GM12878 (cell line): ENCODE data around the gene RNLS. TPM values are rescaled to one million over a fixed set of nuclear protein-coding genes. Genes with fewer than 3 reads are reported as not detected.

Experiments
- ATAC-seq: fragments of 200-7000 bp; cut with Tn5 transposase; 3 replicates; pipeline ENCODE4 v1.9.1; 2020; ENCODE audit warnings: mild to moderate bottlenecking, moderate library complexity
- BruUV-seq: library from RNA; stranded (reverse); fragments of 400-500 nt; replicated peaks from 2 replicates; lab custom pipeline; 2021; lab: Mats Ljungman, UMichigan
- CTCF ChIA-PET: fragments of 300-600 bp; sonication (Branson Sonifier 250); formaldehyde crosslinking; extraction: SDS; loops from one replicate; lab custom pipeline; 2021; ENCODE audit warnings: inconsistent platforms; lab: Yijun Ruan, JAX
- POLR2A ChIA-PET: fragments of 350-600 bp; formaldehyde crosslinking; extraction: SDS; loops from one replicate; lab custom pipeline; 2021; ENCODE audit warnings: inconsistent platforms; lab: Charles Lee
- RAD21 ChIA-PET: fragments of 300-600 bp; sonication (Branson Sonifier 250); formaldehyde crosslinking; loops from one replicate; lab custom pipeline; 2023; ENCODE audit warnings: antibody characterized with exemption; ENCODE audit not compliant: unreplicated experiment; lab: Charles Lee
- SMC1A ChIA-PET: fragments of 300-600 bp; sonication (Branson Sonifier 250); formaldehyde crosslinking; loops from one replicate; lab custom pipeline; 2023; ENCODE audit not compliant: unreplicated experiment, uncharacterized antibody; lab: Charles Lee
- DNase-seq: peaks from one replicate; pipeline ENCODE4 v3.0.0-alpha.2; 2011; ENCODE audit warnings: low read depth, low spot score
- FAIRE-seq: peaks from 3 replicates; lab custom pipeline; 2011; peaks lifted over from hg19 to GRCh38; lab: Jason Lieb, UNC
- H2AFZ ChIP-seq: 2 replicates; pipeline ENCODE4 v1.6.0; 2011; ENCODE audit warnings: low read depth, low read length, control low read depth; ENCODE audit not compliant: control insufficient read depth
- H3K27ac ChIP-seq: 2 replicates; pipeline ENCODE4 v1.5.1; 2011; ENCODE audit warnings: control low read depth; ENCODE audit not compliant: control insufficient read depth, insufficient read depth
- H3K27me3 ChIP-seq, 2 experiments: replicated peaks in 1 of 2; 2 replicates each; pipeline versions ENCODE4 v1.6.0 to v1.6.1; 2011; ENCODE audit warnings: low read length in 1 of 2; ENCODE audit not compliant: control insufficient read depth in 2 of 2, insufficient read depth in 2 of 2
- H3K36me3 ChIP-seq, 2 experiments: 2 replicates each; pipeline ENCODE4 v1.5.1; 2011; ENCODE audit warnings: low read length in 1 of 2; ENCODE audit not compliant: control insufficient read depth in 2 of 2, insufficient read depth in 2 of 2
- H3K4me1 ChIP-seq: 2 replicates; pipeline ENCODE4 v1.6.1; 2011; ENCODE audit warnings: mild to moderate bottlenecking, low read length, moderate library complexity, mixed read lengths; ENCODE audit not compliant: control insufficient read depth, insufficient read depth
- H3K4me2 ChIP-seq: 2 replicates; pipeline ENCODE4 v1.6.0; 2011; ENCODE audit warnings: control low read depth; ENCODE audit not compliant: control insufficient read depth, insufficient read depth
- H3K4me3 ChIP-seq: fragments of 200-600 bp; sonication (generic); 2 replicates; pipeline ENCODE4 v1.5.1; 2016
- H3K79me2 ChIP-seq: 2 replicates; pipeline ENCODE4 v1.6.0; 2011; ENCODE audit warnings: low read length; ENCODE audit not compliant: control insufficient read depth, insufficient read depth
- H3K9ac ChIP-seq: 2 replicates; pipeline ENCODE4 v1.8.0; 2011; ENCODE audit warnings: low read length, control low read depth, mixed read lengths; ENCODE audit not compliant: control insufficient read depth, insufficient read depth
- H3K9me3 ChIP-seq: replicated peaks from 3 replicates; pipeline ENCODE4 v1.5.1; 2011; ENCODE audit warnings: mild to moderate bottlenecking, low read length; ENCODE audit not compliant: control insufficient read depth, insufficient read depth
- H4K20me1 ChIP-seq: 2 replicates; pipeline ENCODE4 v1.6.0; 2011; ENCODE audit not compliant: control insufficient read depth, insufficient read depth
- CBX3 ChIP-seq: fragments of 200-600 bp; sonication (generic); IDR thresholded peaks from 2 replicates; pipeline ENCODE4 v1.6.1; 2016; ENCODE audit warnings: low read depth, borderline replicate concordance
- CBX5 ChIP-seq: sonication (generic); IDR thresholded peaks from 2 replicates; pipeline ENCODE4 v1.6.1; 2016; ENCODE audit warnings: low read depth, moderate library complexity, mild to moderate bottlenecking, inconsistent platforms
- FOS ChIP-seq: IDR thresholded peaks from 3 replicates; pipeline ENCODE4 v1.6.1; 2011; ENCODE audit warnings: borderline replicate concordance; ENCODE audit not compliant: insufficient read length; ENCODE audit errors: extremely low read depth
- FOXK2 ChIP-seq: fragments of 450-650 bp; IDR thresholded peaks from 2 replicates; pipeline ENCODE4 v1.6.1; 2017; ENCODE audit warnings: mild to moderate bottlenecking, moderate library complexity
- HDGF ChIP-seq: fragments of 450-650 bp; IDR thresholded peaks from 2 replicates; pipeline ENCODE4 v1.6.1; 2016; ENCODE audit warnings: antibody characterized with exemption
- JUND ChIP-seq: IDR thresholded peaks from 2 replicates; pipeline ENCODE4 v1.6.1; 2012; ENCODE audit warnings: low read depth, mild to moderate bottlenecking, low read length, improper control_type of control experiment, moderate library complexity
- KLF5 ChIP-seq: fragments of 450-650 bp; IDR thresholded peaks from 2 replicates; pipeline ENCODE4 v1.6.1; 2014; ENCODE audit warnings: mild to moderate bottlenecking; ENCODE audit not compliant: partially characterized antibody
- MEF2B ChIP-seq: fragments of 450-650 bp; IDR thresholded peaks from 2 replicates; pipeline ENCODE4 v1.6.1; 2018; ENCODE audit warnings: mild to moderate bottlenecking, moderate library complexity; ENCODE audit not compliant: partially characterized antibody, poor library complexity, severe bottlenecking
- MTA2 ChIP-seq: fragments of 450-650 bp; IDR thresholded peaks from 2 replicates; pipeline ENCODE4 v1.6.1; 2016; ENCODE audit warnings: low read depth, mild to moderate bottlenecking, moderate library complexity
- MXI1 ChIP-seq: fragments of 150-350 bp; IDR thresholded peaks from 2 replicates; pipeline ENCODE4 v1.6.1; 2011; ENCODE audit warnings: low read depth, mild to moderate bottlenecking, inconsistent platforms, low read length, improper control_type of control experiment
- MYB ChIP-seq: fragments of 150-350 bp; IDR thresholded peaks from 2 replicates; pipeline ENCODE4 v1.6.1; 2014; ENCODE audit warnings: mild to moderate bottlenecking, low read depth, low read length, borderline replicate concordance
- POLR2AphosphoS2 ChIP-seq: IDR thresholded peaks from 2 replicates; pipeline ENCODE4 v1.6.1; 2011; ENCODE audit warnings: low read depth, mild to moderate bottlenecking, low read length, improper control_type of control experiment, moderate library complexity
- RB1 ChIP-seq: fragments of 450-650 bp; formaldehyde crosslinking; IDR thresholded peaks from 2 replicates; pipeline ENCODE4 v1.6.1; 2017; ENCODE audit warnings: mild to moderate bottlenecking, borderline replicate concordance
- RFX5 ChIP-seq: IDR thresholded peaks from 2 replicates; pipeline ENCODE4 v1.6.1; 2011; ENCODE audit warnings: low read depth, low read length, improper control_type of control experiment
- SRF ChIP-seq, 2 experiments: IDR thresholded peaks; 2 replicates each; pipeline ENCODE4 v1.6.1; 2011; ENCODE audit warnings: low read depth in 2 of 2, low read length in 2 of 2, mild to moderate bottlenecking in 1 of 2, moderate library complexity in 1 of 2
- STAT3 ChIP-seq: IDR thresholded peaks from 2 replicates; pipeline ENCODE4 v1.6.1; 2011; ENCODE audit warnings: low read depth, low read length, improper control_type of control experiment
- TCF12 ChIP-seq: IDR thresholded peaks from 2 replicates; pipeline ENCODE4 v1.6.1; 2011; ENCODE audit warnings: low read depth, mild to moderate bottlenecking, low read length
- YY1 ChIP-seq: IDR thresholded peaks from 2 replicates; pipeline ENCODE4 v1.6.1; 2011; ENCODE audit warnings: low read depth, mild to moderate bottlenecking, low read length
- ZNF217 ChIP-seq: fragments of 450-650 bp; IDR thresholded peaks from 2 replicates; pipeline ENCODE4 v1.6.1; 2017; ENCODE audit warnings: antibody characterized with exemption, mild to moderate bottlenecking
- WGBS: methylation state at CpG from one replicate; pipeline ENCODE4 v1.1.6; 2016; ENCODE audit warnings: low lambda C conversion rate; ENCODE audit not compliant: insufficient replicate concordance, insufficient coverage; ENCODE audit errors: missing lambda C conversion rate; 5-methylcytosine and 5-hydroxymethylcytosine counted together
- in situ Hi-C: fragments of 300-500 bp; cut with MboI; formaldehyde crosslinking; loops from 9 replicates; pipeline ENCODE4 v1.14.3; 2018; ENCODE audit warnings: mixed read lengths
- intact Hi-C: fragments of 100-400 bp; cut with micrococcal nuclease; formaldehyde crosslinking; loops from one replicate; pipeline ENCODE4 v1.14.2; 2022; ENCODE audit not compliant: unreplicated experiment
- polyA plus RNA-seq, 11 experiments: library from polyadenylated mRNA; depleted of rRNA in 4 of 11; unstranded in 6 of 11; stranded (reverse) in 5 of 11; fragments of >200 nt; fragmentation: Nextera tagmentation in 4 of 11; fragmentation: Illumina TruSeq in 1 of 11; extraction: Ambion mirVana in 4 of 11; extraction: Trizol in 1 of 11; gene quantifications; 1 replicate in 1 of 11; 2 replicates in 10 of 11; pipeline versions ENCODE4 v1.2.1 to v1.2.3, GENCODE V29; 2011 to 2016; ENCODE audit warnings: inconsistent platforms in 2 of 11, missing spikeins in 2 of 11, low read depth in 1 of 11
- total RNA-seq, 4 experiments: library from RNA; depleted of rRNA in 3 of 4; stranded (reverse); fragments of >200 nt in 3 of 4; fragmentation: Illumina TruSeq in 1 of 4; extraction: Trizol in 1 of 4; gene quantifications; 2 replicates each; pipeline versions ENCODE4 v1.2.1 to v1.2.3, GENCODE V29; 2013 to 2021
- TF ChIP-seq, protein P1 (sequence below): fragments of 450-650 bp; IDR thresholded peaks from 2 replicates; pipeline ENCODE4 v1.6.1; 2016; ENCODE audit warnings: mild to moderate bottlenecking

The RNLS gene
- total and polyA plus RNA-seq, 10 of the 15 experiments (the other 5 are each of a cell fraction or from before 2014, with no cell fraction given), result 3.4 to 6.7 (median 4.6) TPM

DNA sequence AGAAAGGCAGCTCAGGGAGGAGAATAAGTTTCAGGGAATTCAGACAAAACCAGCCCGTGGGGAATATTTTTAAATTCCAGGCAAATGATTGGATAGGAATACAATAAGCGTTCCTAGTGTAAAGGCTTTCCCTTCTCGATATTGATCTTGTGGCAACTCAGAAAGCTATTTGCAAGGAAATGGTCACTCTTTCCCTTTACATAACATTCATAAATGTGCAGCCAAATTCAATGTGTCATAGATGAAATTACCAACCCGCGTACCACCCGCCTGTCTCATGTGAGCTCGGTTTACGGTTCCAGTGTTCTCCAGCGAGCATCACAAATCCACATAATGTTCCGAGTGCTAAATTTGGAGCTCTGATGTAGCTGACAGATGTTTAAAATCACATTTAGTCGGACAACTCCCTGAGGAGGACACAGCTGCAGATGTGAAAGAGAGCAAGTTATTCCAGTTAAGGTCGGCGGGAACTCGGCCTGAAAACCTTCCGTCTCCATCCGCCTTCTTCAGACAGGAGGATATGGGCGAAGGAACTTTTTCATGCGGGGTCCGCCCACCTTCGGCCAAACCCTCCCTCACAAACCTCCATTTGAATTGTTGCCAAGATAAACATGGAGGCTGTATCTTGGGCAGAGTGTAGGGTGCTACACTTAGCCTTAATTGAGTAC, 327.0 kb downstream of the RNLS start:
- ChIA-PET CTCF (no interaction called here), POLR2A (no interaction called here), RAD21 (no interaction called here), SMC1A (interaction anchor here (0.8 to 1.0 kb wide), 2 partner anchors 11 to 405 kb away, joined by 3 to 5 read pairs; no protein-coding TSS in a partner anchor)
- TF ChIP-seq MYB (no peak), CBX5 (no peak), MTA2 (no peak), POLR2AphosphoS2 (no peak), MXI1 (no peak), ZNF217 (no peak), YY1 (no peak), CBX3 (no peak), SRF (IDR thresholded peaks at IDR 0.05; ENCODE audit: low read depth in 2 of 2, low read length in 2 of 2) (no peak), JUND (no peak), RB1 (no peak), MEF2B (no peak), HDGF (no peak), RFX5 (no peak), STAT3 (no peak), TCF12 (no peak), FOS (no peak), KLF5 (no peak), FOXK2 (no peak)
- TF ChIP-seq, protein P1, sequence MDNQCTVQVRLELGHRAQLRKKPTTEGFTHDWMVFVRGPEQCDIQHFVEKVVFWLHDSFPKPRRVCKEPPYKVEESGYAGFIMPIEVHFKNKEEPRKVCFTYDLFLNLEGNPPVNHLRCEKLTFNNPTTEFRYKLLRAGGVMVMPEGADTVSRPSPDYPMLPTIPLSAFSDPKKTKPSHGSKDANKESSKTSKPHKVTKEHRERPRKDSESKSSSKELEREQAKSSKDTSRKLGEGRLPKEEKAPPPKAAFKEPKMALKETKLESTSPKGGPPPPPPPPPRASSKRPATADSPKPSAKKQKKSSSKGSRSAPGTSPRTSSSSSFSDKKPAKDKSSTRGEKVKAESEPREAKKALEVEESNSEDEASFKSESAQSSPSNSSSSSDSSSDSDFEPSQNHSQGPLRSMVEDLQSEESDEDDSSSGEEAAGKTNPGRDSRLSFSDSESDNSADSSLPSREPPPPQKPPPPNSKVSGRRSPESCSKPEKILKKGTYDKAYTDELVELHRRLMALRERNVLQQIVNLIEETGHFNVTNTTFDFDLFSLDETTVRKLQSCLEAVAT, result no peak
- Histone ChIP-seq H3K4me2 (no peak overlapping the region), H3K27ac (no peak overlapping the region), H4K20me1 (no peaks in the 10 kb centered on the region), H3K27me3 (no peaks in the 10 kb centered on the region), H3K36me3 (no peaks in the 10 kb centered on the region), H3K79me2 (no peaks in the 10 kb centered on the region), H3K9ac (no peak overlapping the region), H3K4me1 (peaks cover 17% of the 10 kb centered on the region), H3K4me3 (no peak overlapping the region), H2AFZ (no peak overlapping the region), H3K9me3 (no peaks in the 10 kb centered on the region; the same call in 2 of the 3 replicates)
- FAIRE-seq (no peak), ATAC-seq (no peak), DNase-seq (no peak)
- intact Hi-C loops (no loop called here), in situ Hi-C loops (no loop called here)
- no TSS peak for BruUV-seq
- WGBS, result 96% methylated on average over 20 of the region's 20 CpGs
